Fibroblast of lung (primary cell): ENCODE results near the gene IGSF11. TPM values are rescaled to one million over a fixed set of nuclear protein-coding genes. Genes with fewer than 3 reads are reported as not detected.

Experiments
- DNase-seq, 2 donors: peaks; one replicate each; pipeline versions ENCODE4 v3.0.0 to v3.0.0-alpha.2; 2010; ENCODE audit warnings: low read depth in 2 of 2
- H2AFZ ChIP-seq: 2 replicates; pipeline ENCODE4 v1.5.1; 2012; ENCODE audit warnings: low read length, control low read depth, inconsistent platforms
- H3K27ac ChIP-seq: 2 replicates; pipeline ENCODE4 v1.5.1; 2011; ENCODE audit warnings: low read length, control low read depth; ENCODE audit not compliant: insufficient read depth
- H3K27me3 ChIP-seq: 2 replicates; pipeline ENCODE4 v1.5.1; 2011; ENCODE audit warnings: mild to moderate bottlenecking, low read length; ENCODE audit not compliant: control insufficient read depth, insufficient read depth
- H3K36me3 ChIP-seq: 2 replicates; pipeline ENCODE4 v1.5.1; 2011; ENCODE audit warnings: low read length; ENCODE audit not compliant: control insufficient read depth, insufficient read depth
- H3K4me1 ChIP-seq: 2 replicates; pipeline ENCODE4 v1.5.1; 2011; ENCODE audit warnings: low read length; ENCODE audit not compliant: control insufficient read depth, insufficient read depth; ENCODE audit errors: extremely low read depth
- H3K4me2 ChIP-seq: 2 replicates; pipeline ENCODE4 v1.5.1; 2011; ENCODE audit warnings: low read length, control low read depth; ENCODE audit not compliant: insufficient read depth; ENCODE audit errors: extremely low read depth
- H3K4me3 ChIP-seq, 4 experiments: fragments of 200-600 bp in 1 of 4; sonication (generic) in 1 of 4; replicated peaks in 1 of 4; 2 replicates each; pipeline ENCODE4 v1.5.1; 2011 to 2016; ENCODE audit warnings: low read length in 4 of 4, low read depth in 3 of 4, mild to moderate bottlenecking in 3 of 4, control low read depth in 2 of 4, inconsistent platforms in 1 of 4, mixed read lengths in 1 of 4; ENCODE audit not compliant: insufficient read depth in 1 of 4; ENCODE audit errors: control extremely low read depth in 1 of 4
- H3K79me2 ChIP-seq: 2 replicates; pipeline ENCODE4 v1.5.1; 2012; ENCODE audit warnings: mild to moderate bottlenecking, low read length, inconsistent platforms; ENCODE audit not compliant: control insufficient read depth, insufficient read depth
- H3K9ac ChIP-seq: 2 replicates; pipeline ENCODE4 v1.5.1; 2011; ENCODE audit warnings: mild to moderate bottlenecking, low read length, control low read depth; ENCODE audit not compliant: insufficient read depth
- H3K9me3 ChIP-seq: 2 replicates; pipeline ENCODE4 v1.5.1; 2012; ENCODE audit warnings: low read depth, low read length; ENCODE audit not compliant: control insufficient read depth, insufficient read depth
- H4K20me1 ChIP-seq: 2 replicates; pipeline ENCODE4 v1.5.1; 2011; ENCODE audit warnings: low read length; ENCODE audit not compliant: control insufficient read depth, insufficient read depth; ENCODE audit errors: extremely low read depth
- EZH2 ChIP-seq: IDR thresholded peaks from 2 replicates; pipeline ENCODE4 v1.5.1; 2012; ENCODE audit warnings: low read length, control low read depth, mild to moderate bottlenecking; ENCODE audit errors: missing control alignments
- polyA plus RNA-seq, 2 donors: library from polyadenylated mRNA; depleted of rRNA in 1 of 2; stranded (reverse) in 1 of 2; unstranded in 1 of 2; fragments of >200 nt; gene quantifications; 2 replicates each; pipeline ENCODE4 v1.2.1, GENCODE V29; 2011 to 2012; ENCODE audit warnings: missing spikeins in 1 of 2
- total RNA-seq: library from RNA; depleted of rRNA; stranded (reverse); fragments of >200 nt; gene quantifications from 2 replicates; pipeline ENCODE4 v1.2.1, GENCODE V29; 2014
- TF ChIP-seq, protein P1 (sequence below), 2 donors: IDR thresholded peaks in 1 of 2; conservative IDR thresholded peaks in 1 of 2; 1 replicate in 1 of 2; 2 replicates in 1 of 2; pipeline ENCODE4 v1.5.1; 2011 to 2012; ENCODE audit warnings: low read length in 2 of 2, control low read depth in 1 of 2, inconsistent platforms in 1 of 2, low read depth in 1 of 2, mild to moderate bottlenecking in 1 of 2

The IGSF11 gene
- total and polyA plus RNA-seq, 2 donors (not counting 1 experiment from before 2014, with no cell fraction given): under 0.01 TPM; not detected in 1

DNA sequence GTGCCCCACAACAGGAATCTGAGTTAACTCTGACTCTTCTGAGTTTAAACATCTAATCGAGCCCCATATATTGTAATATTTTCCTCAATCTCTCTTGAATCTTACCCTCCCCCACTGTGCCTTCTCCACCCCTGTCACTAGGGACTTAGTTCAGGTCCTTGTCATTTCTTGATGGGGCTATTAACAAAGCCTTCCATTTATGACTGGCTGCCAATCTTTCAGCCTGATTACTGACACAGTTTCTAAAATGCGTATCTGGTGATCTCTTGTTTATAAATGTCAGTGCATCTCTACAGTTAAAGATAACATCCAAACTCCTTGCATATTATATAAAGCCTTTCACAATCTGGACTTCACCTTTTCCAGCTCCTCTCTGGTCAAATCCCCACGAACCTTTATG is 124.3 kb downstream of the IGSF11 start:
- no peaks in the 10 kb centered on the region for H3K4me1 ChIP-seq
- H3K4me2 ChIP-seq: no peak overlapping the region
- no peak for DNase-seq
- no peaks in the 10 kb centered on the region for H3K9me3 ChIP-seq
- H3K9ac ChIP-seq: no peak overlapping the region
- H3K79me2 ChIP-seq: no peaks in the 10 kb centered on the region
- TF ChIP-seq, protein P1, sequence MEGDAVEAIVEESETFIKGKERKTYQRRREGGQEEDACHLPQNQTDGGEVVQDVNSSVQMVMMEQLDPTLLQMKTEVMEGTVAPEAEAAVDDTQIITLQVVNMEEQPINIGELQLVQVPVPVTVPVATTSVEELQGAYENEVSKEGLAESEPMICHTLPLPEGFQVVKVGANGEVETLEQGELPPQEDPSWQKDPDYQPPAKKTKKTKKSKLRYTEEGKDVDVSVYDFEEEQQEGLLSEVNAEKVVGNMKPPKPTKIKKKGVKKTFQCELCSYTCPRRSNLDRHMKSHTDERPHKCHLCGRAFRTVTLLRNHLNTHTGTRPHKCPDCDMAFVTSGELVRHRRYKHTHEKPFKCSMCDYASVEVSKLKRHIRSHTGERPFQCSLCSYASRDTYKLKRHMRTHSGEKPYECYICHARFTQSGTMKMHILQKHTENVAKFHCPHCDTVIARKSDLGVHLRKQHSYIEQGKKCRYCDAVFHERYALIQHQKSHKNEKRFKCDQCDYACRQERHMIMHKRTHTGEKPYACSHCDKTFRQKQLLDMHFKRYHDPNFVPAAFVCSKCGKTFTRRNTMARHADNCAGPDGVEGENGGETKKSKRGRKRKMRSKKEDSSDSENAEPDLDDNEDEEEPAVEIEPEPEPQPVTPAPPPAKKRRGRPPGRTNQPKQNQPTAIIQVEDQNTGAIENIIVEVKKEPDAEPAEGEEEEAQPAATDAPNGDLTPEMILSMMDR (conservative IDR thresholded peaks at IDR 0.05 in 1 of 2, IDR thresholded peaks at IDR 0.05 in 1 of 2; ENCODE audit: low read depth in 1 of 2, low read length in 2 of 2): no peak
- no peak for TF ChIP-seq EZH2
- no peak overlapping the region for H2AFZ ChIP-seq
- H3K27ac ChIP-seq: no peak overlapping the region
- no peaks in the 10 kb centered on the region for H3K36me3 ChIP-seq
- H3K4me3 ChIP-seq: no peak overlapping the region
- H3K27me3 ChIP-seq: no peaks in the 10 kb centered on the region
- no peaks in the 10 kb centered on the region for H4K20me1 ChIP-seq

- Histone ChIP-seq H3K27me3 (no peaks in the 10 kb centered on the region), H3K27ac (no peak overlapping the region), H3K9ac (no peak overlapping the region), H3K9me3 (no peaks in the 10 kb centered on the region), H2AFZ (no peak overlapping the region), H3K4me1 (no peaks in the 10 kb centered on the region), H3K4me2 (no peak overlapping the region), H3K36me3 (no peaks in the 10 kb centered on the region), H3K4me3 (no peak overlapping the region), H3K79me2 (no peaks in the 10 kb centered on the region), H4K20me1 (no peaks in the 10 kb centered on the region)
- TF ChIP-seq EZH2: no peak
- TF ChIP-seq, protein P1 (conservative IDR thresholded peaks at IDR 0.05 in 1 of 2, IDR thresholded peaks at IDR 0.05 in 1 of 2; ENCODE audit: low read depth in 1 of 2, low read length in 2 of 2): no peak
- DNase-seq: peak in 1 of 2 donors; percentile 6
These were observed 124.9 kb downstream of the IGSF11 start for GRCh38 chr3:118909763-118910162.

- TF ChIP-seq EZH2: no peak
- TF ChIP-seq, protein P1 (conservative IDR thresholded peaks at IDR 0.05 in 1 of 2, IDR thresholded peaks at IDR 0.05 in 1 of 2; ENCODE audit: low read depth in 1 of 2, low read length in 2 of 2): no peak
These were observed 126.7 kb downstream of the IGSF11 start for GRCh38 chr3:118907909-118908308.

More at GRCh38 chr3:118907909-118908308, 126.7 kb downstream of the IGSF11 start:
- no peak for DNase-seq
- no peaks in the 10 kb centered on the region for H3K9me3 ChIP-seq
- H3K79me2 ChIP-seq: no peaks in the 10 kb centered on the region
- H3K4me3 ChIP-seq: no peak overlapping the region
- H3K4me1 ChIP-seq: no peaks in the 10 kb centered on the region
- no peak overlapping the region for H2AFZ ChIP-seq
- H3K27ac ChIP-seq: no peak overlapping the region
- no peaks in the 10 kb centered on the region for H4K20me1 ChIP-seq
- no peaks in the 10 kb centered on the region for H3K36me3 ChIP-seq
- no peak overlapping the region for H3K9ac ChIP-seq
- no peak overlapping the region for H3K4me2 ChIP-seq
- H3K27me3 ChIP-seq: no peaks in the 10 kb centered on the region
